HEK293 (cell line): ENCODE measurements around the gene JOSD2.

Source experiments
- ATF2 ChIP-seq: fragments of 450-650 bp; formaldehyde crosslinking; IDR thresholded peaks from 2 replicates; pipeline ENCODE4 v1.5.1; 2016; ENCODE audit warnings: missing biosample characterization, missing genetic modification characterization, low read depth
- HIC1 ChIP-seq: fragments of 450-650 bp; formaldehyde crosslinking; IDR thresholded peaks from 2 replicates; pipeline ENCODE4 v1.5.1; 2016; ENCODE audit warnings: missing biosample characterization, missing genetic modification characterization
- IKZF3 ChIP-seq: fragments of 450-650 bp; IDR thresholded peaks from 2 replicates; pipeline ENCODE4 v1.5.0; 2018; ENCODE audit warnings: missing biosample characterization, mild to moderate bottlenecking, missing genetic modification characterization, moderate library complexity
- KLF1 ChIP-seq: fragments of 450-650 bp; formaldehyde crosslinking; IDR thresholded peaks from 2 replicates; pipeline ENCODE4 v1.5.1; 2016; ENCODE audit warnings: missing biosample characterization, missing genetic modification characterization
- KLF16 ChIP-seq: fragments of 450-650 bp; formaldehyde crosslinking; IDR thresholded peaks from 2 replicates; pipeline ENCODE4 v1.5.1; 2017; ENCODE audit warnings: missing biosample characterization, missing genetic modification characterization
- KLF8 ChIP-seq: fragments of 450-650 bp; formaldehyde crosslinking; IDR thresholded peaks from 2 replicates; pipeline ENCODE4 v1.5.1; 2016; ENCODE audit warnings: missing biosample characterization, missing genetic modification characterization
- OVOL3 ChIP-seq: fragments of 450-650 bp; formaldehyde crosslinking; IDR thresholded peaks from 2 replicates; pipeline ENCODE4 v1.5.1; 2016; ENCODE audit warnings: missing biosample characterization, missing genetic modification characterization
- REPIN1 ChIP-seq: fragments of 450-650 bp; formaldehyde crosslinking; IDR thresholded peaks from 2 replicates; pipeline ENCODE4 v1.5.1; 2017; ENCODE audit warnings: missing biosample characterization, missing genetic modification characterization, low read depth
- SALL2 ChIP-seq: fragments of 450-650 bp; formaldehyde crosslinking; IDR thresholded peaks from 2 replicates; pipeline ENCODE4 v1.5.0; 2017; ENCODE audit warnings: missing biosample characterization, mild to moderate bottlenecking, missing genetic modification characterization, borderline replicate concordance
- SCRT1 ChIP-seq: fragments of 450-650 bp; formaldehyde crosslinking; IDR thresholded peaks from 2 replicates; pipeline ENCODE4 v1.5.1; 2016; ENCODE audit warnings: missing biosample characterization, missing genetic modification characterization, borderline replicate concordance
- SP2 ChIP-seq: fragments of 450-650 bp; formaldehyde crosslinking; IDR thresholded peaks from 2 replicates; pipeline ENCODE4 v1.5.1; 2016; ENCODE audit warnings: missing biosample characterization, missing genetic modification characterization
- SP3 ChIP-seq: fragments of 450-650 bp; formaldehyde crosslinking; IDR thresholded peaks from 2 replicates; pipeline ENCODE4 v1.5.1; 2016; ENCODE audit warnings: missing biosample characterization, missing genetic modification characterization
- YY1 ChIP-seq: fragments of 450-650 bp; formaldehyde crosslinking; IDR thresholded peaks from 2 replicates; pipeline ENCODE4 v1.5.1; 2018; ENCODE audit warnings: missing biosample characterization, missing genetic modification characterization
- ZBTB11 ChIP-seq: fragments of 450-650 bp; formaldehyde crosslinking; conservative IDR thresholded peaks from 2 replicates; pipeline ENCODE4 v1.5.1; 2016; ENCODE audit warnings: low read depth, missing biosample characterization, missing genetic modification characterization
- ZBTB26 ChIP-seq: fragments of 450-650 bp; formaldehyde crosslinking; optimal IDR thresholded peaks from 2 replicates; pipeline ENCODE3; 2016; ENCODE audit warnings: missing biosample characterization, mild to moderate bottlenecking, missing genetic modification characterization
- ZBTB48 ChIP-seq: fragments of 450-650 bp; formaldehyde crosslinking; IDR thresholded peaks from 2 replicates; pipeline ENCODE4 v1.5.1; 2016; ENCODE audit warnings: missing biosample characterization, missing genetic modification characterization
- ZFP37 ChIP-seq: fragments of 450-650 bp; formaldehyde crosslinking; IDR thresholded peaks from 2 replicates; pipeline ENCODE4 v1.5.1; 2016; ENCODE audit warnings: missing biosample characterization, missing genetic modification characterization
- ZNF10 ChIP-seq: fragments of 450-650 bp; formaldehyde crosslinking; IDR thresholded peaks from 2 replicates; pipeline ENCODE4 v1.5.1; 2017; ENCODE audit warnings: missing biosample characterization, missing genetic modification characterization
- ZNF114 ChIP-seq: fragments of 450-650 bp; formaldehyde crosslinking; IDR thresholded peaks from 2 replicates; pipeline ENCODE4 v1.5.0; 2017; ENCODE audit warnings: missing biosample characterization, missing genetic modification characterization
- ZNF239 ChIP-seq: fragments of 450-650 bp; formaldehyde crosslinking; IDR thresholded peaks from 2 replicates; pipeline ENCODE4 v1.5.1; 2016; ENCODE audit warnings: missing biosample characterization, missing genetic modification characterization
- ZNF24 ChIP-seq: fragments of 450-650 bp; formaldehyde crosslinking; IDR thresholded peaks from 2 replicates; pipeline ENCODE4 v1.5.1; 2016; ENCODE audit warnings: missing biosample characterization, missing genetic modification characterization
- ZNF394 ChIP-seq: fragments of 450-650 bp; formaldehyde crosslinking; IDR thresholded peaks from 2 replicates; pipeline ENCODE4 v1.5.1; 2016; ENCODE audit warnings: missing biosample characterization, missing genetic modification characterization, mild to moderate bottlenecking, moderate library complexity, borderline replicate concordance
- ZNF629 ChIP-seq: fragments of 450-650 bp; formaldehyde crosslinking; IDR thresholded peaks from 2 replicates; pipeline ENCODE4 v1.5.1; 2017; ENCODE audit warnings: missing biosample characterization, missing genetic modification characterization
- ZNF701 ChIP-seq: fragments of 450-650 bp; formaldehyde crosslinking; IDR thresholded peaks from 2 replicates; pipeline ENCODE4 v1.5.1; 2016; ENCODE audit warnings: missing biosample characterization, missing genetic modification characterization
- ZNF76 ChIP-seq: fragments of 450-650 bp; formaldehyde crosslinking; IDR thresholded peaks from 2 replicates; pipeline ENCODE4; 2016; ENCODE audit warnings: low read depth, missing biosample characterization, missing genetic modification characterization, borderline replicate concordance
- ZNF791 ChIP-seq: fragments of 450-650 bp; formaldehyde crosslinking; IDR thresholded peaks from 2 replicates; pipeline ENCODE4 v1.5.1; 2016; ENCODE audit warnings: missing biosample characterization, missing genetic modification characterization
- ZSCAN5A ChIP-seq: fragments of 450-650 bp; formaldehyde crosslinking; IDR thresholded peaks from 2 replicates; pipeline ENCODE4 v1.5.1; 2016; ENCODE audit warnings: missing biosample characterization, missing genetic modification characterization
- TF ChIP-seq, protein P1 (sequence below): fragments of 450-650 bp; formaldehyde crosslinking; IDR thresholded peaks from 2 replicates; pipeline ENCODE4 v1.5.1; 2017; ENCODE audit warnings: missing biosample characterization, missing genetic modification characterization

Gene JOSD2

DNA sequence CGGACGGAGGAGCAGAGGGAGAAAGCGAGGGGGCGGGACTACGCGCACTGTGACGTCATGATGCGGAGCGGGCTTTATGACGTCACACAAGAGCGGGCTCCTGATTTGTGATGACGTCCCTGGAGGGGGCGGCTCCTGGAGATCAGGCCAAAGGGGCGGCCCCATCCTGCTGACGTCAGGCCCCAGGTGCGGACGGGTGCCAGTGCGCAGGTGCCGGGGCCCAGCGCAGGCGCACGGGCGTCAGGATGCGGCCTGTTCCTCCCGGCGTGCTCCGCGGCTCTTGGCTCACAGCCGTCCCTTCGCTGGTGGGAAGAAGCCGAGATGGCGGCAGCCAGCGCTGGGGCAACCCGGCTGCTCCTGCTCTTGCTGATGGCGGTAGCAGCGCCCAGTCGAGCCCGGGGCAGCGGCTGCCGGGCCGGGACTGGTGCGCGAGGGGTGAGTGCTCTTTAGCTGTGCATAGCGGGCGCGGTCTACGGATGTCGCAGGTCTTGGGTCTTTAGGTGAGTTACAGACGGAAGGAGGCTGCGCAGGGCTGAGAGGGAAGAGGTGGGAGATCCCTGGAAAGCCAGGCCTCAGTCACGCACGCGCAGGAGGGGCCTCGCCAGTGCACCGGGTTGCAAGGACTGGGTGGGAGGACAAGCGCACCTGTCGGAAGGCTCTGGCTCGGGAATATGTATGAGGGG lies 34.6 kb downstream of the JOSD2 start, which contains the start of the genes EMC10 and GARIN5A (continued):
- TF ChIP-seq SP3 (tag by site-specific recombination) (peak; percentile 83), ZBTB48 (tag by site-specific recombination) (peak; percentile 96), ATF2 (tag by site-specific recombination) (peak; percentile 100), YY1 (tag by site-specific recombination) (peak; percentile 89; the same call in 1 of the 2 replicates), ZNF114 (tag by site-specific recombination) (no peak), HIC1 (tag by site-specific recombination) (no peak), ZNF10 (tag by site-specific recombination) (no peak), ZFP37 (tag by site-specific recombination) (peak; percentile 90), ZBTB11 (tag by site-specific recombination) (0 out of 2 replicates have a peak, but pooled peaks have one; percentile 36), REPIN1 (tag by site-specific recombination) (peak; percentile 86; the same call in 1 of the 2 replicates), ZNF701 (tag by site-specific recombination) (no peak), ZNF629 (tag by site-specific recombination) (peak; percentile 100), SP2 (peak; percentile 65), SALL2 (no peak), KLF1 (tag by site-specific recombination) (peak; percentile 52; the same call in 1 of the 2 replicates), SCRT1 (tag by site-specific recombination) (peak; percentile 30; the same call in 1 of the 2 replicates), ZSCAN5A (tag by site-specific recombination) (0 out of 2 replicates have a peak, but pooled peaks have one; percentile 20), OVOL3 (tag by site-specific recombination) (0 out of 2 replicates have a peak, but pooled peaks have one; percentile 51), KLF16 (tag by site-specific recombination) (peak; percentile 81), IKZF3 (tag by site-specific recombination) (peak; percentile 93), ZNF76 (peak; percentile 93), ZNF239 (no peak), ZBTB26 (peak; percentile 66), ZNF791 (no peak), ZNF394 (peak; percentile 64; the same call in 1 of the 2 replicates), ZNF24 (tag by site-specific recombination) (peak; percentile 81; the same call in 1 of the 2 replicates), KLF8 (peak; percentile 76)
- TF ChIP-seq, protein P1, sequence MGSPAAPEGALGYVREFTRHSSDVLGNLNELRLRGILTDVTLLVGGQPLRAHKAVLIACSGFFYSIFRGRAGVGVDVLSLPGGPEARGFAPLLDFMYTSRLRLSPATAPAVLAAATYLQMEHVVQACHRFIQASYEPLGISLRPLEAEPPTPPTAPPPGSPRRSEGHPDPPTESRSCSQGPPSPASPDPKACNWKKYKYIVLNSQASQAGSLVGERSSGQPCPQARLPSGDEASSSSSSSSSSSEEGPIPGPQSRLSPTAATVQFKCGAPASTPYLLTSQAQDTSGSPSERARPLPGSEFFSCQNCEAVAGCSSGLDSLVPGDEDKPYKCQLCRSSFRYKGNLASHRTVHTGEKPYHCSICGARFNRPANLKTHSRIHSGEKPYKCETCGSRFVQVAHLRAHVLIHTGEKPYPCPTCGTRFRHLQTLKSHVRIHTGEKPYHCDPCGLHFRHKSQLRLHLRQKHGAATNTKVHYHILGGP (tag by site-specific recombination) = peak; percentile 97
